Naive thymus-derived CD4-positive, alpha-beta T cell (primary cell): Measurements from ENCODE around the gene B4GALNT3. TPM values are rescaled to one million over a fixed set of nuclear protein-coding genes. Genes with fewer than 3 reads are reported as not detected.

Experiments used
- ATAC-seq: fragments of 150-1000 bp; cut with Tn5 transposase; 2 replicates; pipeline ENCODE4 v1.10.0; 2021; ENCODE audit warnings: mild to moderate bottlenecking, moderate library complexity
- CTCF ChIA-PET: fragments of 350-600 bp; sonication (Branson Sonifier 250); formaldehyde crosslinking; loops from one replicate; lab custom pipeline; 2021; ENCODE audit warnings: antibody characterized with exemption; lab: Charles Lee
- POLR2A ChIA-PET: fragments of 350-600 bp; sonication (Branson Sonifier 250); formaldehyde crosslinking; loops from one replicate; lab custom pipeline; 2021; ENCODE audit warnings: antibody characterized with exemption, inconsistent platforms; lab: Charles Lee
- DNase-seq, 9 donors: peaks; one replicate each; pipeline versions ENCODE4 v3.0.0 to v3.0.0-alpha.2; 2020 to 2022; ENCODE audit warnings: mixed read lengths in 1 of 9
- H3K27ac ChIP-seq: one replicate; pipeline ENCODE4 v1.7.0; 2013; ENCODE audit warnings: mild to moderate bottlenecking, low read depth, low read length, moderate library complexity
- H3K27me3 ChIP-seq, 2 donors: one replicate each; pipeline ENCODE4 v1.7.0; 2013; ENCODE audit warnings: low read length in 2 of 2, mild to moderate bottlenecking in 2 of 2, moderate library complexity in 2 of 2; ENCODE audit not compliant: control insufficient read depth in 2 of 2, insufficient read depth in 2 of 2
- H3K36me3 ChIP-seq, 3 experiments: 1 replicate in 2 of 3; 2 replicates in 1 of 3; pipeline ENCODE4 v1.7.0; 2013; ENCODE audit warnings: low read length in 3 of 3, mild to moderate bottlenecking in 3 of 3, moderate library complexity in 1 of 3; ENCODE audit not compliant: insufficient read depth in 3 of 3, control insufficient read depth in 2 of 3
- H3K4me1 ChIP-seq, 2 donors: one replicate each; pipeline ENCODE4 v1.7.0; 2013; ENCODE audit warnings: low read length in 2 of 2, mild to moderate bottlenecking in 2 of 2, moderate library complexity in 1 of 2; ENCODE audit not compliant: control insufficient read depth in 2 of 2, insufficient read depth in 2 of 2
- H3K4me3 ChIP-seq: 2 replicates; pipeline ENCODE4 v1.7.0; 2013; ENCODE audit warnings: mild to moderate bottlenecking, low read length
- H3K9me3 ChIP-seq, 3 experiments: 1 replicate in 2 of 3; 2 replicates in 1 of 3; pipeline ENCODE4 v1.7.0; 2013; ENCODE audit warnings: low read length in 3 of 3; ENCODE audit not compliant: control insufficient read depth in 2 of 3
- H3K27ac Mint-ChIP-seq, 9 donors: one replicate each; pipeline ENCODE4 v1.8.0; 2020 to 2022; ENCODE audit warnings: mixed read lengths in 9 of 9, mild to moderate bottlenecking in 8 of 9, moderate library complexity in 5 of 9, inconsistent platforms in 2 of 9
- H3K27me3 Mint-ChIP-seq, 5 donors: one replicate each; pipeline ENCODE4 v1.8.0; 2021 to 2022; ENCODE audit warnings: mixed read lengths in 5 of 5, mild to moderate bottlenecking in 1 of 5
- H3K36me3 Mint-ChIP-seq, 5 donors: one replicate each; pipeline ENCODE4 v1.8.0; 2020 to 2022; ENCODE audit warnings: mixed read lengths in 5 of 5, mild to moderate bottlenecking in 3 of 5, inconsistent platforms in 1 of 5
- H3K4me1 Mint-ChIP-seq, 7 donors: one replicate each; pipeline ENCODE4 v1.8.0; 2020 to 2022; ENCODE audit warnings: mixed read lengths in 7 of 7, mild to moderate bottlenecking in 3 of 7, inconsistent platforms in 1 of 7
- H3K4me3 Mint-ChIP-seq, 10 donors: one replicate each; pipeline ENCODE4 v1.8.0; 2020 to 2022; ENCODE audit warnings: mild to moderate bottlenecking in 10 of 10, mixed read lengths in 10 of 10, moderate library complexity in 6 of 10, inconsistent platforms in 2 of 10
- H3K9me3 Mint-ChIP-seq, 11 donors: one replicate each; pipeline ENCODE4 v1.8.0; 2020 to 2022; ENCODE audit warnings: mixed read lengths in 11 of 11, mild to moderate bottlenecking in 4 of 11, inconsistent platforms in 1 of 11, moderate library complexity in 1 of 11
- intact Hi-C, 2 donors: fragments of 100-400 bp; cut with micrococcal nuclease; formaldehyde crosslinking; loops; one replicate each; pipeline ENCODE4 v1.15.1; 2023
- polyA plus RNA-seq, 2 donors: library from polyadenylated mRNA; unstranded; fragments of 300-500 nt; fragmentation: Illumina TruSeq; gene quantifications; one replicate each; pipeline ENCODE4 v1.2.3, GENCODE V29; 2021
- total RNA-seq, 6 experiments: library from RNA in 5 of 6; stranded (reverse) in 5 of 6; gene quantifications; 1 replicate in 5 of 6; 2 replicates in 1 of 6; pipeline ENCODE4 v1.2.3 and lab custom pipeline; 2021 to 2026

The B4GALNT3 gene
- total and polyA plus RNA-seq, 7 experiments from 2014 or later, result 0.21 to 12.2 (median 1.3) TPM

DNA sequence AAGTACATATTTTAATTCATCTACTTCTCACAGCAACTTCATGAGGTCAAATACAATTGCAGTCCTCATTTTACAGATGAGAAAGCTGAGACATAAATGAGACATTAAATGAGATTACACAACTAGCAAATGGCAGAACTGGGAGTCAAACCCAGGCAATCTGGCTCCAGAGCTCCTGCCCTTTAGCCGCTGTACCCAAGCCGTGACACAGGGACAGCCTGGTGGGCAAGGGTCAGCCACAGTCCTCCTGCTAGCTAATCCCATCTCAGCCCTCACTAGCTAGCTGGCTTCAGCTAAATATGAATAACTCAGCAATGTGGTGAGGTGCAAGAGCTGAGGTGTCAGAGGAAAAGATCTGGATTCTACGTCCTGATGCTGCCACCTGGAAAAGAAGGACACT is 148.7 kb downstream of the B4GALNT3 start:
- Mint-ChIP-seq H3K36me3 (no peaks in the 10 kb centered on the region), H3K27ac (peak overlapping the region in 1 of 9 donors; percentile 73), H3K27me3 (no peaks in the 10 kb centered on the region), H3K9me3 (no peaks in the 10 kb centered on the region), H3K4me1 (peaks cover 19 to 45% (median 32%) of the 10 kb centered on the region in 7 donors), H3K4me3 (peak overlapping the region in 1 of 10 donors; percentile 46)
- no peak overlapping the region for H3K27ac ChIP-seq
- CTCF ChIA-PET, result interaction anchor here (1.0 kb wide), 1 partner anchor 32 kb away, joined by 4 read pairs; no protein-coding TSS in a partner anchor
- ATAC-seq, result no peak
- intact Hi-C loops, result no loop called here
- no peak overlapping the region for H3K4me3 ChIP-seq
- peaks cover 6 to 15% of the 10 kb centered on the region in 2 donors for H3K4me1 ChIP-seq
- H3K36me3 ChIP-seq, result no peaks in the 10 kb centered on the region
- no peaks in the 10 kb centered on the region for H3K9me3 ChIP-seq
- POLR2A ChIA-PET, result no interaction called here
- DNase-seq, result no peak
- H3K27me3 ChIP-seq, result no peaks in the 10 kb centered on the region

DNA sequence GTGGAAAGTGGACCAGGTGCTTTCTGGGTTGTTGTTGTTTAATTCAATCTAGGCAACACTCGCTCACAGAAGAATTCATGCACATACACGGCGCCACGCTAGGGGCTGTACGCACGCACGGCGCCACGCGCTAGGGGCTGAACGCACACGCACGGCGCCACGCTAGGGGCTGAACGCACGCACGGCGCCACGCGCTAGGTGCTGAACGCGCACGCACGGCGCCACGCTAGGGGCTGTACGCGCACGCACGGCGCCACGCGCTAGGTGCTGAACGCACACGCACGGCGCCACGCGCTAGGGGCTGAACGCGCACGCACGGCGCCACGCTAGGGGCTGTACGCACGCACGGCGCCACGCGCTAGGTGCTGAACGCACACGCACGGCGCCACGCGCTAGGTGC is 149.2 kb downstream of the B4GALNT3 start:
- intact Hi-C loops, result no loop called here
- H3K4me1 Mint-ChIP-seq, result peaks cover 19 to 45% (median 33%) of the 10 kb centered on the region in 7 donors
- no peaks in the 10 kb centered on the region for H3K27me3 Mint-ChIP-seq
- Histone ChIP-seq H3K27me3 (no peaks in the 10 kb centered on the region), H3K9me3 (no peaks in the 10 kb centered on the region), H3K4me3 (no peak overlapping the region), H3K27ac (no peak overlapping the region), H3K4me1 (peaks cover 6 to 15% of the 10 kb centered on the region in 2 donors), H3K36me3 (no peaks in the 10 kb centered on the region)
- CTCF ChIA-PET, result interaction anchor here (1.0 kb wide), 1 partner anchor 33 kb away, joined by 4 read pairs; no protein-coding TSS in a partner anchor
- H3K36me3 Mint-ChIP-seq, result no peaks in the 10 kb centered on the region
- POLR2A ChIA-PET, result no interaction called here
- no peaks in the 10 kb centered on the region for H3K9me3 Mint-ChIP-seq
- DNase-seq, result no peak
- no peak for ATAC-seq
- H3K27ac Mint-ChIP-seq, result no peak overlapping the region
- no peak overlapping the region for H3K4me3 Mint-ChIP-seq

DNA sequence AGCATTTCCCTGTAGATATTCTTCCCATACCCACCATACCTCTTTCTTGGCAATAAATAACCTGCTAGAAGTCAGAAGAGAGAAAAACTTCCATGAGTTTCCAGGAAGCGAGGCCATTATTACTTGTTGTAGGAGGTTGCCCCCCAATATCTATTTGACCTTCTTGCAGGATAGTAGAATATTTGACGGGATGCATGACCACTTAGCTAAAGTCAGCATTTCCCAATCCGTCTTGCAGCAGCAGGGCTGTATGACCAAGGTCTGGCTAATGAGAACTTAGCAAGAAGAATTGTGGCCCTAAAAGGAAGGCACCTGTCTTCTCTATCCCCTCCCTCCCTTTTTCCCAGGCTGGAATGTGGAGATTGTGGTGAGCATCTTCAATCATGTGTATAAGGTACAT is 152.0 kb downstream of the B4GALNT3 start:
- Mint-ChIP-seq H3K27ac (no peak overlapping the region), H3K4me3 (no peak overlapping the region), H3K4me1 (peaks cover 33 to 58% (median 41%) of the 10 kb centered on the region in 7 donors), H3K27me3 (no peaks in the 10 kb centered on the region), H3K36me3 (no peaks in the 10 kb centered on the region), H3K9me3 (no peaks in the 10 kb centered on the region)
- no peak overlapping the region for H3K27ac ChIP-seq
- DNase-seq (no peak), ATAC-seq (no peak)
- intact Hi-C loops, result loop anchor here (2.0 to 10.0 kb wide), 4 partner anchors 34 to 483 kb away; no protein-coding TSS in a partner anchor
- H3K27me3 ChIP-seq, result no peaks in the 10 kb centered on the region
- no peak overlapping the region for H3K4me3 ChIP-seq
- no peaks in the 10 kb centered on the region for H3K36me3 ChIP-seq
- CTCF ChIA-PET, result interaction anchor here (5.5 kb wide), 1 partner anchor 139 kb away, joined by 29 read pairs; the partner anchor contains the start of gene WNK1
- no peaks in the 10 kb centered on the region for H3K9me3 ChIP-seq
- POLR2A ChIA-PET, result no interaction called here
- peaks cover 6 to 15% of the 10 kb centered on the region in 2 donors for H3K4me1 ChIP-seq

DNA sequence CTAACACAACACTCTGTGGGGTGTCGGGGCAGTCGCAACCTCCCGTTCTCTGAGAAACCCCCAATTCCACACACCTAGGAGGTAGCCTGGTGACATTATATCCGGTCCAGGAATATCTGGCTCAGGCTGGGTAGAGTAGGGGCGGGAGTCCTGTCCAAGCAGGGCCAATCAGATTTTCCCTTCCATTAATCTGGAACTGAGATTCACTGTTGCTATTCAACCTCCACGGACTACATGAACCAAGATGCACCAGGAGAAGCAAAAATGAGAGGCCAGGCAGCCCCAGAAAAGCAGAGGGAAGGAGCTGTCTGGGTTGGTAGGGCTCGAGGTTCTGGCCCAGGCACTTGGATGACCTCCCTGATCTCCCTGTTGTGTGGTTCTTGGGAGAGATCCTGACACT is 152.6 kb downstream of the B4GALNT3 start:
- Histone ChIP-seq H3K36me3 (no peaks in the 10 kb centered on the region), H3K27ac (no peak overlapping the region), H3K9me3 (no peaks in the 10 kb centered on the region), H3K4me1 (peaks cover 6 to 13% of the 10 kb centered on the region in 2 donors), H3K27me3 (no peaks in the 10 kb centered on the region), H3K4me3 (no peak overlapping the region)
- Mint-ChIP-seq H3K9me3 (peaks cover 0 to under 1% (median 0%) of the 10 kb centered on the region in 11 donors), H3K36me3 (peaks cover 0 to 2% (median 0%) of the 10 kb centered on the region in 5 donors), H3K27me3 (no peaks in the 10 kb centered on the region), H3K4me1 (peaks cover 30 to 55% (median 37%) of the 10 kb centered on the region in 7 donors), H3K4me3 (no peak overlapping the region), H3K27ac (no peak overlapping the region)
- no peak for ATAC-seq
- intact Hi-C loops, result loop anchor here in 1 of 2 donors (5.0 to 10.0 kb wide), 2 partner anchors 35 to 483 kb away; no protein-coding TSS in a partner anchor
- ChIA-PET POLR2A (no interaction called here), CTCF (interaction anchor here (5.5 kb wide), 1 partner anchor 138 kb away, joined by 29 read pairs; the partner anchor contains the start of gene WNK1)
- no peak for DNase-seq

DNA sequence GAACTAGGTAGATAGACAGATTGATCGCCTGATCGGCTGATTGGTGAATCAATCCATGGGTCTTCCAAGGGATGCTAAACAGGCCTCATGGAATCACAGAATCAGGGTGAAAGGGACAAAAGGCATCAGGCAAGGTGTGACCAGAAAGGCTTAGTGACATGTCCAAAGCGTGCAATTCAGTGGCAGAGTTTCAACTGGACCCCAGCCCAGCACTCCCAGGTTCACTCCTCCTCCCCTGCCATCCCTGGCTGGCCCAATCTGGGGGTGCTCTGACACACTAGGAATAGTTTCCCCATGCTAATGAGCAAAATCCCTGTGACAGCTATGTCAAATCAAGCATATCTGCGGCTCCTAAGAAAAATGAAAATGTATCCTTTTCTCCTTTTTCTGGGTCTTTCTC is 153.1 kb downstream of the B4GALNT3 start:
- no peaks in the 10 kb centered on the region for H3K27me3 ChIP-seq
- H3K4me1 ChIP-seq, result peaks cover 6 to 8% of the 10 kb centered on the region in 2 donors
- DNase-seq (no peak), ATAC-seq (no peak)
- Mint-ChIP-seq H3K4me3 (no peak overlapping the region), H3K36me3 (peaks cover 0 to 2% (median 0%) of the 10 kb centered on the region in 5 donors), H3K9me3 (peaks cover 0 to 1% (median 0%) of the 10 kb centered on the region in 11 donors), H3K27me3 (no peaks in the 10 kb centered on the region), H3K27ac (no peak overlapping the region), H3K4me1 (peaks cover 26 to 53% (median 31%) of the 10 kb centered on the region in 7 donors)
- POLR2A ChIA-PET, result interaction anchor here (0.6 to 1.8 kb wide), 2 partner anchors 57 to 137 kb away, joined by 3 to 6 read pairs; no protein-coding TSS in a partner anchor
- H3K9me3 ChIP-seq, result no peaks in the 10 kb centered on the region
- no peak overlapping the region for H3K27ac ChIP-seq
- H3K4me3 ChIP-seq, result no peak overlapping the region
- CTCF ChIA-PET, result interaction anchor here (1.5 to 5.5 kb wide), 3 partner anchors 138 to 203 kb away, joined by 3 to 48 read pairs (median 29); partner anchors contain the start of gene WNK1
- intact Hi-C loops, result loop anchor here in 1 of 2 donors (5.0 to 10.0 kb wide), 2 partner anchors 36 to 482 kb away; no protein-coding TSS in a partner anchor
- H3K36me3 ChIP-seq, result no peaks in the 10 kb centered on the region

Other genes starting within 250 kb of the B4GALNT3 start
- gene SLC6A12, start 245.8 kb upstream of the B4GALNT3 start, total RNA-seq, result 1 to 10 TPM in 1 of 5 experiments, under 1 TPM in 1, not detected in 3; 0.30 to 4.2 TPM
- gene SLC6A12, start 245.8 kb upstream of the B4GALNT3 start, polyA plus RNA-seq, result not detected
- 1 to 10 TPM in 1 of 5 experiments, under 1 TPM in 3, not detected in 1; 0.61 to 1.5 (median 0.74) TPM for gene SLC6A13, start 197.1 kb upstream of the B4GALNT3 start, total RNA-seq
- gene SLC6A13, start 197.1 kb upstream of the B4GALNT3 start, polyA plus RNA-seq, result not detected
- gene KDM5A, start 70.6 kb upstream of the B4GALNT3 start, total RNA-seq, result 100 to 1,000 TPM; 110 to 138 (median 124) TPM
- gene KDM5A, start 70.6 kb upstream of the B4GALNT3 start, polyA plus RNA-seq, result 10 to 100 TPM; 55.7 to 74.1 TPM
- gene CCDC77, start 58.3 kb upstream of the B4GALNT3 start, total RNA-seq, result 10 to 100 TPM in 4 of 5 experiments, 1 to 10 TPM in 1; 9.7 to 15.6 (median 12.7) TPM
- gene CCDC77, start 58.3 kb upstream of the B4GALNT3 start, polyA plus RNA-seq, result 1 to 10 TPM; 4.6 to 7.0 TPM
- gene NINJ2, start 203.5 kb downstream of the B4GALNT3 start, total RNA-seq, result 10 to 100 TPM in 1 of 5 experiments, 1 to 10 TPM in 3, under 1 TPM in 1; 0.84 to 11.2 (median 2.1) TPM
- 10 to 100 TPM in 1 of 2 donors, 1 to 10 TPM in 1; 8.8 to 10.0 TPM for gene NINJ2, start 203.5 kb downstream of the B4GALNT3 start, polyA plus RNA-seq